Smooth muscle cell (in vitro differentiated cells): ENCODE measurements around the gene ARHGAP28. TPM values are rescaled to one million over a fixed set of nuclear protein-coding genes. Genes with fewer than 3 reads are reported as not detected.

Experiments
- DNase-seq: peaks from one replicate; lab custom pipeline; 2025; ENCODE audit not compliant: unreplicated experiment; lab: John Stamatoyannopoulos, UW
- H2AFZ ChIP-seq: fragments of 200-600 bp; sonication (generic); 2 replicates; pipeline ENCODE4 v1.6.0; 2016; ENCODE audit warnings: antibody characterized with exemption, low read depth, mild to moderate bottlenecking
- H3F3A ChIP-seq: fragments of 200-600 bp; sonication (generic); 2 replicates; pipeline ENCODE4 v1.6.0; 2017; ENCODE audit warnings: antibody characterized with exemption, low read depth
- H3K27ac ChIP-seq: fragments of 200-600 bp; sonication (generic); 2 replicates; pipeline ENCODE4 v1.5.1; 2016; ENCODE audit warnings: low read depth, mild to moderate bottlenecking
- H3K27me3 ChIP-seq: fragments of 200-600 bp; sonication (generic); 2 replicates; pipeline ENCODE4 v1.6.1; 2016; ENCODE audit warnings: low read depth, mild to moderate bottlenecking
- H3K36me3 ChIP-seq: fragments of 200-600 bp; sonication (generic); 2 replicates; pipeline ENCODE4 v1.5.1; 2016; ENCODE audit warnings: low read depth
- H3K4me1 ChIP-seq: fragments of 200-600 bp; sonication (generic); 2 replicates; pipeline ENCODE4 v1.5.1; 2016; ENCODE audit warnings: low read depth
- H3K4me2 ChIP-seq: fragments of 200-600 bp; sonication (generic); 2 replicates; pipeline ENCODE4 v1.6.0; 2016; ENCODE audit warnings: mild to moderate bottlenecking
- H3K4me3 ChIP-seq: fragments of 200-600 bp; sonication (generic); 2 replicates; pipeline ENCODE4 v1.5.1; 2016; ENCODE audit warnings: mild to moderate bottlenecking
- H3K79me2 ChIP-seq: fragments of 200-600 bp; sonication (generic); 2 replicates; pipeline ENCODE4 v1.6.0; 2016; ENCODE audit warnings: low read depth, mild to moderate bottlenecking
- H3K9ac ChIP-seq: fragments of 200-600 bp; sonication (generic); 2 replicates; pipeline ENCODE4 v1.6.0; 2016; ENCODE audit warnings: low read depth
- H3K9me3 ChIP-seq: fragments of 200-600 bp; sonication (generic); replicated peaks from 2 replicates; pipeline ENCODE4 v1.5.1; 2016; ENCODE audit warnings: low read depth
- H4K20me1 ChIP-seq: fragments of 200-600 bp; sonication (generic); 2 replicates; pipeline ENCODE4 v1.6.0; 2016; ENCODE audit warnings: low read depth
- WGBS: methylation state at CpG from one replicate; pipeline ENCODE4 v1.1.7; 2016; ENCODE audit warnings: low lambda C conversion rate; 5-methylcytosine and 5-hydroxymethylcytosine counted together
- polyA plus RNA-seq: library from polyadenylated mRNA; unstranded; fragments of >200 nt; fragmentation: Nextera tagmentation; extraction: Ambion mirVana; gene quantifications from 2 replicates; pipeline ENCODE4 v1.2.1, GENCODE V29; 2016
- total RNA-seq: library from RNA; depleted of rRNA; stranded (reverse); fragments of >200 nt; gene quantifications from 2 replicates; pipeline ENCODE4 v1.2.3, GENCODE V29; 2014
- TF ChIP-seq, protein P1 (sequence below): fragments of 200-600 bp; sonication (generic); IDR thresholded peaks from 2 replicates; pipeline ENCODE4 v1.5.1; 2017; ENCODE audit warnings: borderline replicate concordance, mild to moderate bottlenecking, antibody characterized with exemption; ENCODE audit not compliant: insufficient read depth, poor library complexity, severe bottlenecking

The ARHGAP28 gene
- total and polyA plus RNA-seq, 2 experiments from 2014 or later, result 16.2 to 27.7 TPM

DNA sequence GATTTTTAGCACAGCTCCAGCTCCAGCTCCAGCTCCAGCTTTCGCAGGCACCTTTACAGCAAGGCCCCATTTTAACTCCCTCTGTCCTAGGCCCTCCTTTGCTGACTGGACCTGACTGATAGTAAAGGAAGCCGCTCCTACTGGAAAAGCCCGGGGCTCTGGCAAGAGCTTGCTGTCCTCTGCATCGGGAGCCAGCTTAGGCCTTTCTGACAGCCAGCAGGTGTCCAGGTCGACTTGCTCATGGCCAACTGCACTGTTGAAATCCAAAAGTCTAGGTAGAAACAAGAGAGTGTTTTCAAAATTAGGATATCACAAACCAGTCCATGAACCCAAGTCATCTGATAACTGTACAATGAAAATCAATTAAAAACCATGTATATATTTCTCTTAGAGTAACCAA lies 227.0 kb downstream of the ARHGAP28 start:
- Histone ChIP-seq H3F3A (no peaks in the 10 kb centered on the region), H3K27me3 (no peaks in the 10 kb centered on the region), H3K27ac (no peak overlapping the region), H3K4me1 (peaks cover 4% of the 10 kb centered on the region), H3K4me2 (no peak overlapping the region), H3K4me3 (no peak overlapping the region), H3K9ac (no peak overlapping the region), H2AFZ (no peak overlapping the region), H3K79me2 (no peaks in the 10 kb centered on the region), H4K20me1 (no peaks in the 10 kb centered on the region), H3K36me3 (no peaks in the 10 kb centered on the region), H3K9me3 (no peaks in the 10 kb centered on the region)
- DNase-seq, result no peak
- WGBS, result 97% methylated on average over 5 of the region's 5 CpGs
- TF ChIP-seq, protein P1, sequence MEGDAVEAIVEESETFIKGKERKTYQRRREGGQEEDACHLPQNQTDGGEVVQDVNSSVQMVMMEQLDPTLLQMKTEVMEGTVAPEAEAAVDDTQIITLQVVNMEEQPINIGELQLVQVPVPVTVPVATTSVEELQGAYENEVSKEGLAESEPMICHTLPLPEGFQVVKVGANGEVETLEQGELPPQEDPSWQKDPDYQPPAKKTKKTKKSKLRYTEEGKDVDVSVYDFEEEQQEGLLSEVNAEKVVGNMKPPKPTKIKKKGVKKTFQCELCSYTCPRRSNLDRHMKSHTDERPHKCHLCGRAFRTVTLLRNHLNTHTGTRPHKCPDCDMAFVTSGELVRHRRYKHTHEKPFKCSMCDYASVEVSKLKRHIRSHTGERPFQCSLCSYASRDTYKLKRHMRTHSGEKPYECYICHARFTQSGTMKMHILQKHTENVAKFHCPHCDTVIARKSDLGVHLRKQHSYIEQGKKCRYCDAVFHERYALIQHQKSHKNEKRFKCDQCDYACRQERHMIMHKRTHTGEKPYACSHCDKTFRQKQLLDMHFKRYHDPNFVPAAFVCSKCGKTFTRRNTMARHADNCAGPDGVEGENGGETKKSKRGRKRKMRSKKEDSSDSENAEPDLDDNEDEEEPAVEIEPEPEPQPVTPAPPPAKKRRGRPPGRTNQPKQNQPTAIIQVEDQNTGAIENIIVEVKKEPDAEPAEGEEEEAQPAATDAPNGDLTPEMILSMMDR, result no peak

- Histone ChIP-seq H2AFZ (no peak overlapping the region), H3K4me1 (no peaks in the 10 kb centered on the region), H3K36me3 (no peaks in the 10 kb centered on the region), H3K9ac (no peak overlapping the region), H3K9me3 (no peaks in the 10 kb centered on the region), H3F3A (no peaks in the 10 kb centered on the region), H4K20me1 (no peaks in the 10 kb centered on the region), H3K27ac (no peak overlapping the region), H3K4me3 (no peak overlapping the region), H3K79me2 (no peaks in the 10 kb centered on the region), H3K27me3 (no peaks in the 10 kb centered on the region), H3K4me2 (no peak overlapping the region)
- TF ChIP-seq, protein P1, result no peak
- no peak for DNase-seq
- 95% methylated on average over 12 of the region's 12 CpGs for WGBS
Measured at GRCh38 chr18:6956999-6957398, 227.5 kb downstream of the ARHGAP28 start.

GRCh38 chr18:6959110-6959509 lies 229.6 kb downstream of the ARHGAP28 start:
- H3K9ac ChIP-seq, result no peak overlapping the region
- no peak overlapping the region for H3K4me3 ChIP-seq
- no peaks in the 10 kb centered on the region for H3K27me3 ChIP-seq
- no peaks in the 10 kb centered on the region for H4K20me1 ChIP-seq
- TF ChIP-seq, protein P1, result no peak
- peak overlapping the region; percentile 66 for H3K27ac ChIP-seq
- 89% methylated on average over 12 of the region's 12 CpGs for WGBS
- no peak for DNase-seq
- no peaks in the 10 kb centered on the region for H3K9me3 ChIP-seq
- no peaks in the 10 kb centered on the region for H3K36me3 ChIP-seq
- H3F3A ChIP-seq, result no peaks in the 10 kb centered on the region
- H3K4me1 ChIP-seq, result no peaks in the 10 kb centered on the region
- no peak overlapping the region for H2AFZ ChIP-seq
- no peaks in the 10 kb centered on the region for H3K79me2 ChIP-seq
- H3K4me2 ChIP-seq, result no peak overlapping the region

- Histone ChIP-seq H3K9me3 (no peaks in the 10 kb centered on the region), H4K20me1 (no peaks in the 10 kb centered on the region), H2AFZ (no peak overlapping the region), H3K9ac (no peak overlapping the region), H3F3A (no peaks in the 10 kb centered on the region), H3K4me1 (no peaks in the 10 kb centered on the region), H3K36me3 (no peaks in the 10 kb centered on the region), H3K4me2 (no peak overlapping the region), H3K79me2 (no peaks in the 10 kb centered on the region), H3K27me3 (no peaks in the 10 kb centered on the region), H3K4me3 (no peak overlapping the region), H3K27ac (peak overlapping the region; percentile 66)
- TF ChIP-seq, protein P1, result no peak
- DNase-seq, result no peak
- 93% methylated on average over 1 of the region's 1 CpG for WGBS
Measured at GRCh38 chr18:6960124-6960523, 230.6 kb downstream of the ARHGAP28 start.
